ENCODE results near the gene HMGCL. TPM values are rescaled to one million over a fixed set of nuclear protein-coding genes. Genes with fewer than 3 reads are reported as not detected.

The HMGCL gene
- total RNA-seq, 4 donors from 2014 or later: 31.0 to 46.6 (median 32.6) TPM

- Histone ChIP-seq H3K4me1 (peaks cover 0 to 6% of the 10 kb centered on the region in 2 donors), H3K9me3 (no peaks in the 10 kb centered on the region), H3K36me3 (no peaks in the 10 kb centered on the region), H3K4me3 (no peak overlapping the region), H3K27me3 (no peaks in the 10 kb centered on the region), H3K27ac (no peak overlapping the region)
- intact Hi-C loops (cut with DNase I; ENCODE audit: low total_unique reads): no loop called here
- DNase-seq: no peak
- TF ChIP-seq CTCF (IDR thresholded peaks at IDR 0.05): no peak
These were observed 45.3 kb downstream of the HMGCL start for GRCh38 chr1:23779826-23780371.

GRCh38 chr1:23777979-23778814 is 47.0 kb downstream of the HMGCL start, which contains the start of gene PITHD1:
Gene PITHD1 (plus strand): TSS chr1:23778418. CDS start chr1:23778516, 98 bp downstream.
- Histone ChIP-seq H3K9me3 (no peaks in the 10 kb centered on the region), H3K27me3 (no peaks in the 10 kb centered on the region), H3K4me1 (peaks cover 0 to 6% of the 10 kb centered on the region in 2 donors), H3K36me3 (no peaks in the 10 kb centered on the region), H3K27ac (peak within 1 kb of the TSS; percentile 88 to 93), H3K4me3 (peak within 1 kb of the TSS; percentile 44 to 96)
- peak; percentile 77 to 83 for DNase-seq
- intact Hi-C loops (cut with DNase I; ENCODE audit: low total_unique reads): no loop called here
- TF ChIP-seq CTCF (IDR thresholded peaks at IDR 0.05) (peak in 1 of 4 experiments; percentile 19), POLR2A (IDR thresholded peaks at IDR 0.05) (peak; percentile 66 to 92)

- intact Hi-C loops (cut with DNase I; ENCODE audit: low total_unique reads): no loop called here
These were observed 49.0 kb downstream of the HMGCL start for GRCh38 chr1:23776217-23776616.

GRCh38 chr1:23774174-23774880 is 50.9 kb downstream of the HMGCL start:
- TF ChIP-seq CTCF (IDR thresholded peaks at IDR 0.05) (no peak), POLR2A (IDR thresholded peaks at IDR 0.05) (no peak)
- no peak for DNase-seq
- Histone ChIP-seq H3K4me1 (peaks cover 0 to 6% of the 10 kb centered on the region in 2 donors), H3K27me3 (no peaks in the 10 kb centered on the region), H3K4me3 (no peak overlapping the region), H3K9me3 (no peaks in the 10 kb centered on the region), H3K36me3 (no peaks in the 10 kb centered on the region), H3K27ac (no peak overlapping the region)
- intact Hi-C loops (cut with DNase I; ENCODE audit: low total_unique reads): no loop called here

More at GRCh38 chr1:23776217-23776616, 49.0 kb downstream of the HMGCL start:
- no peak for DNase-seq
- Histone ChIP-seq H3K27me3 (no peaks in the 10 kb centered on the region), H3K27ac (no peak overlapping the region), H3K36me3 (no peaks in the 10 kb centered on the region), H3K4me1 (peaks cover 0 to 6% of the 10 kb centered on the region in 2 donors), H3K9me3 (no peaks in the 10 kb centered on the region), H3K4me3 (no peak overlapping the region)
- TF ChIP-seq CTCF (IDR thresholded peaks at IDR 0.05) (no peak), POLR2A (IDR thresholded peaks at IDR 0.05) (no peak)

Measured in uterus (tissue), 4 donors.